ENCODE results near the gene STK32B.
"Not testable (repeated sequence)": the region's sequence is repeated elsewhere in the genome, so short reads cannot be mapped to it uniquely, and the experiment has no call there.

Gene STK32B

DNA sequence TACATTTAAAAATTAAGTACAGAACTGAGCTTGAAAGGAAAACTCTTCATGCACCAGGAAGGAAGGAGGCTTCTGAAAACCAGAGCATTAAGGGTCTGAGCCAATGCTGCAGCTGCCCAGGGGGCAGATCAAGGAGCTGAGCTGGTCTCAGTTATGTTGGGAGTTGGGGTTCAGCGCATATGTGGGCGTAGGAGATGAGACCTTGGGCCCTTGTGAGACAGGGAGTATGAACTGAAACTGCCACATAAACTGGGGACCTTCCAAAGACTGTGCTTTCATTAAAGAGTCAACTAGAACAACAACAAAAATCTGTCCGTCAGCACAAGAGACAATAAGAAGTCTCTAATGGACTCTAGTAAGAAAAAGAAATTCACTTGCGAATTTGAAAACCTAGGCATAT is 226.9 kb downstream of the STK32B start:
- no peak overlapping the region for H3K4me3 ChIP-seq (ENCODE audit: low read depth in 1 of 2, low read length in 2 of 2)
- no peaks in the 10 kb centered on the region for H3K36me3 ChIP-seq (ENCODE audit: control insufficient read depth in 1 of 2, insufficient read depth in 2 of 2, low read length in 2 of 2)
- no peaks in the 10 kb centered on the region for H3K9me3 ChIP-seq (ENCODE audit: control insufficient read depth in 1 of 2, low read length in 2 of 2)
- H3K27ac ChIP-seq (ENCODE audit: low read length), result no peak overlapping the region
- H3K4me1 ChIP-seq (ENCODE audit: control insufficient read depth in 1 of 2, insufficient read depth in 2 of 2, low read length in 2 of 2), result no peaks in the 10 kb centered on the region
- H3K27me3 ChIP-seq (ENCODE audit: low read depth, low read length), result no peaks in the 10 kb centered on the region

DNA sequence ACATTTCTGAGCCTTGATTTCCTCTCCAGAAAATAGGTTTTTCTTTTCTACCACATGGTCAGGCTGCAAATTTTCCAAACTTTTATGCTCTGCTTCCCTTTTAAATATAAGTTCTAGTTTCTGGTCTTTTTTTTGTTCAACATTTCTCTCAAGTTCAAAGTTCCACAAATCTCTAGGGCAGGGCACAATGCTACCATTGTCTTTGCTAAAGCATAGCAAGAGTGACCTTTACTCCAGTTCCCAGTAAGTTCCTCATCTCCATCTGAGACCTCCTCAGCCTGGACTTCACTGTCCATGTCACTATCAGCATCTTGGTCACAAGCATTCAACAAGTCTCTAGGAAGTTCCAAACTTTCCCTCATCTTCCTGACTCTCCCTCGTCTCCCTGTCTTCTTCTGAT is 228.8 kb downstream of the STK32B start:
- not testable (repeated sequence) for H3K4me3 ChIP-seq (ENCODE audit: low read depth in 1 of 2, low read length in 2 of 2); H3K4me1 ChIP-seq (ENCODE audit: control insufficient read depth in 1 of 2, insufficient read depth in 2 of 2, low read length in 2 of 2); H3K27ac ChIP-seq (ENCODE audit: low read length); H3K27me3 ChIP-seq (ENCODE audit: low read depth, low read length); H3K9me3 ChIP-seq (ENCODE audit: control insufficient read depth in 1 of 2, low read length in 2 of 2); H3K36me3 ChIP-seq (ENCODE audit: control insufficient read depth in 1 of 2, insufficient read depth in 2 of 2, low read length in 2 of 2)

DNA sequence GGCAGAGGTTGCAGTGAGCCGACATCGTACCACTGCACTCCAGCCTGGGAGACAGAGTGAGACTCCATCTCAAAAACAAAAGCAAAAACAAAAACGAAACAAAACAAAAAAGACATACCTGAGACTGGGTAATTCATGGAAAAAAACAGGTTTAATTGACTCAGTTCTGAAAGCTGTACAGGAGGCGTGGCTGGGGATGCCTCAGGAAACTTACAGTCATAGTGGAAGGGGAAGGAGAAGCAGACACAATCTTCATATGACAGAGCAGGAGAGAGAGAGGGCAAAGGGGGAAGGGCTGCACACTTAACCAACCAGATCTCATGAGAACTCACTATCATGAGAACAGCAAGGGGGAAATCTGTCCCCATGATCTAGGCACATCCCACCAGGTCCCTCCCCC is 229.5 kb downstream of the STK32B start:
- Histone ChIP-seq H3K4me1 (ENCODE audit: control insufficient read depth in 1 of 2, insufficient read depth in 2 of 2, low read length in 2 of 2) (no peaks in the 10 kb centered on the region), H3K4me3 (ENCODE audit: low read depth in 1 of 2, low read length in 2 of 2) (no peak overlapping the region), H3K27me3 (ENCODE audit: low read depth, low read length) (no peaks in the 10 kb centered on the region), H3K27ac (ENCODE audit: low read length) (no peak overlapping the region), H3K9me3 (ENCODE audit: control insufficient read depth in 1 of 2, low read length in 2 of 2) (no peaks in the 10 kb centered on the region), H3K36me3 (ENCODE audit: control insufficient read depth in 1 of 2, insufficient read depth in 2 of 2, low read length in 2 of 2) (no peaks in the 10 kb centered on the region)

DNA sequence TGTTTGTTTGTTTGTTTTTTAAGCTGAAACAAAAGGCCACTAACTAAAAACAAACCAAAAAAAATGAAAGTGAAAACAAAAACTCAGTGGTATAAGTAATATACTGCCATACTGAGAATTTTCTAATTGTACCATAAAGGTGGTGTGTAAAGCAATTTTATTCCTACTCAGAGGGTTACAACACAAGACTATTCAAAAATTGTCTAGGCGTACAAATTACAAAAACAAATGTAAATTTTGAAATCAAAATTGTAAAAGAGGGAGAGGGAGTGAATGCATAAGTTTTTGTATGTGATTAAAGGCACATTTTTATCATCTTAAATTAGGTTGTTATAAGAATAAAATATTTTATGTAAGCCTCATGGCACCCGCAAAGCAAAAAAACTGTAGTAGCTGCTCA is 232.6 kb downstream of the STK32B start:
- Histone ChIP-seq H3K9me3 (ENCODE audit: control insufficient read depth in 1 of 2, low read length in 2 of 2) (no peaks in the 10 kb centered on the region), H3K4me3 (ENCODE audit: low read depth in 1 of 2, low read length in 2 of 2) (no peak overlapping the region), H3K27ac (ENCODE audit: low read length) (no peak overlapping the region), H3K36me3 (ENCODE audit: control insufficient read depth in 1 of 2, insufficient read depth in 2 of 2, low read length in 2 of 2) (no peaks in the 10 kb centered on the region), H3K27me3 (ENCODE audit: low read depth, low read length) (no peaks in the 10 kb centered on the region), H3K4me1 (ENCODE audit: control insufficient read depth in 1 of 2, insufficient read depth in 2 of 2, low read length in 2 of 2) (no peaks in the 10 kb centered on the region)

DNA sequence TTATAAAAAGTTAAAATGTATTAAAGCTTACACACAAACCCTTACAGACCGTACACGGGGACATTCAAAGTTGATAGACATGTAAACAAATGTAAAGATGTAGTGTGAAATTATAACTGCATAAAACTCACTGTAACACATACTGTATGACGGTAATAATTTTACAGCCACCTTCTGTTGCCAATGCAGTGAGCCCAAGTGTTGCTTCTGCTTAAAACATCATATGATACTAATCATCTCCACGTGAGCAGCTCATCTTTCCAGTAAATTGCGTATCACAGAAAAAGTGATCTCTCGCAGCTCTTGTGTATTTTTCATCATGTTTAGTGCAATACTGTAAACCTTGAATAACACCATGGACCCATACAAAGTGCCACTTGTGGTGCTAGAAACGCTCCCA is 233.2 kb downstream of the STK32B start:
- H3K4me3 ChIP-seq (ENCODE audit: low read depth in 1 of 2, low read length in 2 of 2), result no peak overlapping the region
- H3K9me3 ChIP-seq (ENCODE audit: control insufficient read depth in 1 of 2, low read length in 2 of 2), result no peaks in the 10 kb centered on the region
- H3K27me3 ChIP-seq (ENCODE audit: low read depth, low read length), result no peaks in the 10 kb centered on the region
- no peak overlapping the region for H3K27ac ChIP-seq (ENCODE audit: low read length)
- H3K4me1 ChIP-seq (ENCODE audit: control insufficient read depth in 1 of 2, insufficient read depth in 2 of 2, low read length in 2 of 2), result no peaks in the 10 kb centered on the region
- no peaks in the 10 kb centered on the region for H3K36me3 ChIP-seq (ENCODE audit: control insufficient read depth in 1 of 2, insufficient read depth in 2 of 2, low read length in 2 of 2)

DNA sequence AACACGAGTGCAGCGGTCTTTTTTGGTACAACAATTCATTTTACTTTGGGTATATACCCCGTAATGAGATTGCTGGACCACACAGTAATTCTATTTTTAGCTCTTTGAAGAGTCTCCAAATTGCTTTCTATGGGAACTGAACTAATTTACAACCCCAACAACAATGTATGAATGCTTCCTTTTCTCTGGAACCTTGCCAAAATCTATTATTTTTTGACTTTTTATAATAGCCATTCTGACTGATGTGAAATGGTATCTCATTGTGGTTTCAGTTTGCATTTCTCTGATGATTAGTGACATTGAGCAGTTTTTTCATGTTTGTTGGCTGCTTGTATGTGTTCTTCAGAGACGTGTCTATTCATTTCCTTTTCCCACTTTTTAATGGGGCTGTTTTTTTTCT is 240.8 kb downstream of the STK32B start:
- Histone ChIP-seq H3K27ac (ENCODE audit: low read length) (no peak overlapping the region), H3K36me3 (ENCODE audit: control insufficient read depth in 1 of 2, insufficient read depth in 2 of 2, low read length in 2 of 2) (no peaks in the 10 kb centered on the region), H3K4me3 (ENCODE audit: low read depth in 1 of 2, low read length in 2 of 2) (no peak overlapping the region)

DNA sequence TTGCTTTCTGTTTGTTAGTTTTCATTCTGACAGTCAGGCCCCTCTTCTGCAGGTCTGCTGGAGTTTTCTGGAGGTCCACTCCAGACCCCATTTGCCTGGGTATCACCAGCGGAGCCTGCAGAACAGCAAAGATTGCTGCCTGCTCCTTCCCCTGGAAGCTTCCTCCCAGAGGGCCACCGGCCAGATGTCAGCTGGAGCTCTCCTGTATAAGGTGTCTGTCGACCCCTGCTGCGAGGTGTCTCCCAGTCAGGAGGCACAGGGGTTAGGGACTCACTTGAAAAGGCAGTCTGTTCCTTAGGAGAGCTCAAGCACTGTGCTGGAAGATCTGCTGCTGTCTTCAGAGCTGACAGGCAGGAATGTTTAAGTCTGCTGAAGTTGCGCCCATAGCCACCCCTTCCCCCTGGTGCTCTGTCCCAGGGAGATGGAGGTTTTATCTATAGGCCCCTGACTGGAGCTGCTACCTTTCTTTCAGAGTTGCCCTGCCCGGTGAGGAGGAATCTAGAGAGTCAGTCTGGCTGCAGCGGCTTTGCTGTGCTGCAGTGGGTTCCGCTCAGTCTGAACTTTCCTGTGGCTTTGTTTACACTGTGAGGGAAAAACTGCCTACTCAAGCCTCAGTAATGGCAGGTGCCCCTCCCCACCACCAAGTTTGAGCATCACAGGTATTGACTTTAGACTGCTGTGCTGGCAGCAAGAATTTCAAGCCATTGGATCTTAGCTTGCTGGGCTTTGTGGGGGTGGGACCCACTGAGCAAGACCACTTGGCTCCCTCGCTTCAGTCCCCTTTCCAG is 246.9 kb downstream of the STK32B start:
- not testable (repeated sequence) for H3K27ac ChIP-seq (ENCODE audit: low read length); H3K9me3 ChIP-seq (ENCODE audit: control insufficient read depth in 1 of 2, low read length in 2 of 2); H3K4me1 ChIP-seq (ENCODE audit: control insufficient read depth in 1 of 2, insufficient read depth in 2 of 2, low read length in 2 of 2); H3K36me3 ChIP-seq (ENCODE audit: control insufficient read depth in 1 of 2, insufficient read depth in 2 of 2, low read length in 2 of 2); H3K4me3 ChIP-seq (ENCODE audit: low read depth in 1 of 2, low read length in 2 of 2); H3K27me3 ChIP-seq (ENCODE audit: low read depth, low read length)

More for the DNA sequence above, 240.8 kb downstream of the STK32B start:
- no peaks in the 10 kb centered on the region for H3K4me1 ChIP-seq (ENCODE audit: control insufficient read depth in 1 of 2, insufficient read depth in 2 of 2, low read length in 2 of 2)
- H3K27me3 ChIP-seq (ENCODE audit: low read depth, low read length), result no peaks in the 10 kb centered on the region
- H3K9me3 ChIP-seq (ENCODE audit: control insufficient read depth in 1 of 2, low read length in 2 of 2), result no peaks in the 10 kb centered on the region

DNA sequence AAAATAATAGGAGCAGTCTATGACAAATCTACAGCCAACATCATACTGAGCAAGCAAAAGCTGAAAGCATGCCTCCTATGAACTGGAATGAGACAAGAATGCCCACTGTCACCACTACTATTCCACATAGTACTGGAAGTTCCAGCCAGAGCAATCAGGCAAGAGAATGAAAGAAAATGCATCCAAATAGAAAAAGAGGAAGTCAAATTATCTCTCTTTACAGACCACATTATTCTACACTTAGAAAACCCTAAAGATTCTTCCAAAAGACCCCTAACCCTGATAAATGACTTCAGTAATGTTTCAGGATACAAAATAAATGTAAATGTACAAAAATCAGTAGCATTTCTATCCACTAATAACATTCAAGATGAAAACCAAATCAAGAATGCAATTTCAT is 249.0 kb downstream of the STK32B start:
- Histone ChIP-seq H3K27ac (ENCODE audit: low read length) (no peak overlapping the region), H3K27me3 (ENCODE audit: low read depth, low read length) (no peaks in the 10 kb centered on the region), H3K4me3 (ENCODE audit: low read depth in 1 of 2, low read length in 2 of 2) (no peak overlapping the region), H3K36me3 (ENCODE audit: control insufficient read depth in 1 of 2, insufficient read depth in 2 of 2, low read length in 2 of 2) (no peaks in the 10 kb centered on the region), H3K4me1 (ENCODE audit: control insufficient read depth in 1 of 2, insufficient read depth in 2 of 2, low read length in 2 of 2) (no peaks in the 10 kb centered on the region), H3K9me3 (ENCODE audit: control insufficient read depth in 1 of 2, low read length in 2 of 2) (no peaks in the 10 kb centered on the region)

DNA sequence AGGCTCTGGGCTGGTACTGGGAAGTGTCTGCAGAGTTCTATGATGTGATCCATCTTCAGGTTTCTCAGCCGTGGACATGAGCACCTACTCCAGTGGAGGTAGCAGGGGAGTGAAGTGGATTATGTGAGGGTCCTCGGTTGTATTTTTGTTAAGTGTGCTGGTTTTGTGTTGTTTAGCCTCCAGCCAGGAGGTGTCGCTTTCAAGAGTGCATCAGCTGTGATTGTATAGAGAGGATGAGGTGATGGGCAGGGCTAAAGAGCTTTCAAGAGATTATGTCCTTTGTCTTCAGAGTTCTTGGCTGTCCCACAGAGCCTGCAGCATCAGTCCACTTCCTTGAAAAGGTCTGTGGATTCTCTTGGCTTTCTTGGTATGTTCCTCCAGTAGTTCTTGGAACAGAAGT is 256.6 kb downstream of the STK32B start:
- no peaks in the 10 kb centered on the region for H3K36me3 ChIP-seq (ENCODE audit: control insufficient read depth in 1 of 2, insufficient read depth in 2 of 2, low read length in 2 of 2)
- H3K27ac ChIP-seq (ENCODE audit: low read length), result no peak overlapping the region
- H3K9me3 ChIP-seq (ENCODE audit: control insufficient read depth in 1 of 2, low read length in 2 of 2), result peaks cover 0 to 11% of the 10 kb centered on the region in 2 donors
- no peaks in the 10 kb centered on the region for H3K27me3 ChIP-seq (ENCODE audit: low read depth, low read length)
- no peak overlapping the region for H3K4me3 ChIP-seq (ENCODE audit: low read depth in 1 of 2, low read length in 2 of 2)
- H3K4me1 ChIP-seq (ENCODE audit: control insufficient read depth in 1 of 2, insufficient read depth in 2 of 2, low read length in 2 of 2), result no peaks in the 10 kb centered on the region

DNA sequence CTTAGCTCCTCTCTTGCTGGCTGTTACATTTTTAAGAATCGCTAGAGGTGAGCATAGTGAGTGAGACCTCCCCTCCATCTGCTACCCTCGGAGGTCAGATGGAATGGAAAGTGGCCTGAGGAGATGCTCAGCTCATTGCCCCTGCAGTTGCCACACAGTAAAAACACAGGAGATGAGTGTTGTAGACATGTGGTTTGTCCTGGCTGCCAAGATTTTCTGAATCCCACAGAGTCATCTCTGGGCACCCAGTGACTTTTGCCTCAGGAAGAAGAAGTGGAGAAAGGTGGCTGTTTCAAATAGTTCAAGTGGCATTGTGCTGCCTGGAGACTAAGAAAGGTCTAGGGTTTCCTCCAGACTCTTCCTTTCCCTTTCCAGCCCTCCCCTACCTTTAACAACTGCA is 271.0 kb downstream of the STK32B start:
- Histone ChIP-seq H3K27ac (ENCODE audit: low read length) (no peak overlapping the region), H3K4me3 (ENCODE audit: low read depth in 1 of 2, low read length in 2 of 2) (no peak overlapping the region), H3K4me1 (ENCODE audit: control insufficient read depth in 1 of 2, insufficient read depth in 2 of 2, low read length in 2 of 2) (no peaks in the 10 kb centered on the region), H3K27me3 (ENCODE audit: low read depth, low read length) (no peaks in the 10 kb centered on the region), H3K9me3 (ENCODE audit: control insufficient read depth in 1 of 2, low read length in 2 of 2) (peaks cover 7 to 16% of the 10 kb centered on the region in 2 donors), H3K36me3 (ENCODE audit: control insufficient read depth in 1 of 2, insufficient read depth in 2 of 2, low read length in 2 of 2) (no peaks in the 10 kb centered on the region)

DNA sequence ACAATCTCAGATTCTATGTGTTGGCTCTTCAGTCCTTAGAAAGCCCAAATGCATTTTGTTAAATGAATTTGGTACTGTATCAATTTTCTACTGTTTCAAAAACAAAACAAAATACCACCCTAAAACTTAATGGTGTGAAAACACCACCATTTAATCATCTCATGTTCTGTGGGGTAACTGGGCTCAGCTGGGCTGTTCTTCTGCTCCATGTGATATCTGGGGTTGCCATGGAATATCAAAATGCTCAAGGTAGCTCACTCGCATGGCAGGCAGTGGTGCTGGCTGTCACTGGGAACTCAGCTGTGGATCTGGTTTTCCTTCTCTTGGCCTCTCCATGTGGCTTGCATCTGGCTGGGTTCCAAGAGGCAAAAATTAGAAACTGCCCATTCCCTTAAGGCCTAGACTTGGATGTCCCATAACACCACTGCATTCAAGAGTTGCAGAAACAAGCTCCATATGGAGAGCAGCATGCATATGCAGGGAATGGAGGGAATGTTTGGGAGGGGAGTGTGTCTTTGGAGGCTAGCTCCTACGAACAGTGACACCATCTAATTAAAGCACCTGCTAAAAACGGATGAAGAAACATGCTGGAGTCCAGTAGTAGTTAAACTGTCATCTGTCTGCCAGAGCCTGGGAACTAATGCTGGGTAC is 279.2 kb downstream of the STK32B start:
- Histone ChIP-seq H3K27ac (ENCODE audit: low read length) (no peak overlapping the region), H3K4me1 (ENCODE audit: control insufficient read depth in 1 of 2, insufficient read depth in 2 of 2, low read length in 2 of 2) (no peaks in the 10 kb centered on the region), H3K27me3 (ENCODE audit: low read depth, low read length) (no peaks in the 10 kb centered on the region), H3K4me3 (ENCODE audit: low read depth in 1 of 2, low read length in 2 of 2) (no peak overlapping the region), H3K36me3 (ENCODE audit: control insufficient read depth in 1 of 2, insufficient read depth in 2 of 2, low read length in 2 of 2) (peaks cover 0 to 7% of the 10 kb centered on the region in 2 donors), H3K9me3 (ENCODE audit: control insufficient read depth in 1 of 2, low read length in 2 of 2) (peaks cover 0 to 33% of the 10 kb centered on the region in 2 donors)

DNA sequence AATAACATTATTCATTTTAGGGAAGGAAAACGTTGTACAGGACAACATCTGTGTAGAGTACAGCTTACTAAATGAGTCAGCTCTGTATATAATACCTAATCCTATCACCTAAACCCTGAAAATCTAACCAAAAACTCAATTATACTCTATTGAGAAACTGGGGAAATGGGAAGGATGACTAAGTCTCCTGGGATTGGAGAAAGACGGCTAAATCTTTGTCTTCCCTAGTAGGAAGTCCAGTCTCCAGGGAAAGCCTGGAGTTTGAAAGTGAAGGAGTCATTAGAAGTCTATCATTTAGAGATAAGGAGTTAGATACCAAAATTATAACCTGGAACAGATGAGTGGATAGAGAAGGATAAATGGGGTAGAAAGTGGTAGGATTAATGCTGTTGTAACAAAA is 286.5 kb downstream of the STK32B start:
- H3K27ac ChIP-seq (ENCODE audit: low read length), result no peak overlapping the region

More for the DNA sequence above, 286.5 kb downstream of the STK32B start:
- Histone ChIP-seq H3K4me3 (ENCODE audit: low read depth in 1 of 2, low read length in 2 of 2) (no peak overlapping the region), H3K4me1 (ENCODE audit: control insufficient read depth in 1 of 2, insufficient read depth in 2 of 2, low read length in 2 of 2) (no peaks in the 10 kb centered on the region), H3K36me3 (ENCODE audit: control insufficient read depth in 1 of 2, insufficient read depth in 2 of 2, low read length in 2 of 2) (no peaks in the 10 kb centered on the region), H3K27me3 (ENCODE audit: low read depth, low read length) (no peaks in the 10 kb centered on the region), H3K9me3 (ENCODE audit: control insufficient read depth in 1 of 2, low read length in 2 of 2) (no peaks in the 10 kb centered on the region)
